Activated CD4-positive, CD25-positive, alpha-beta regulatory T cell treated with anti-CD3 and anti-CD28 coated beads, Interleukin-2, amount 50 U/mL, for 16 hours (primary cell): ENCODE results near the gene IGSF9B.

ENCODE experiments used
- DNase-seq: peaks from one replicate; pipeline ENCODE4 v3.0.0-alpha.2; 2020; ENCODE audit warnings: low read depth, low spot score

Gene IGSF9B

DNA sequence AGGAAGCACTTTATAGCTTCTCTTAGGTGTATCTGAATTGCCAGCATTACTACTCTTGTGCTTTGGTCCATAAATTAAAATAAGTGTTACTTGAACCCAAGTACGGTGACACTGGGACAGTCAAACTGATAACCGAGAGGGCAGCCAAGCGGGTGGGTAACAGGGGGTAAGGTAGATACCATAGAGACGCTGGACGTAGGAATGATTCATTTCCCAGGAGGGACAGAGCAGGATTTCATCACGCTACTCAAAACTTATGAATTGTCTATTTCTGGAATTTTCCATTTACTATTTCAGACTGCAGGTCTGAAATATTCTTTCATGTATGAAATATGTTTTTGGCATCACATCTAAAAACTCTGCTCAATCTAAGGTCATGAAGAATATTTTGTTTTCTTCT is 96.6 kb downstream of the IGSF9B start:
- DNase-seq: no peak
